Endothelial cell (in vitro differentiated cells): Measurements from ENCODE around the gene ASIC3. TPM values are rescaled to one million over a fixed set of nuclear protein-coding genes. Genes with fewer than 3 reads are reported as not detected.

Experiments used
- DNase-seq: peaks from one replicate; pipeline ENCODE4 v3.0.0; 2021; ENCODE audit warnings: low spot score
- H3K27ac Mint-ChIP-seq: one replicate; pipeline ENCODE4 v1.8.0; 2021; ENCODE audit warnings: mixed read lengths, inconsistent platforms; ENCODE audit not compliant: unreplicated experiment
- H3K27me3 Mint-ChIP-seq: one replicate; pipeline ENCODE4 v1.8.0; 2021; ENCODE audit warnings: mild to moderate bottlenecking, moderate library complexity, mixed read lengths, inconsistent platforms; ENCODE audit not compliant: unreplicated experiment
- H3K36me3 Mint-ChIP-seq: one replicate; pipeline ENCODE4 v1.8.0; 2021; ENCODE audit warnings: mild to moderate bottlenecking, low read depth, mixed read lengths, inconsistent platforms; ENCODE audit not compliant: unreplicated experiment
- H3K4me1 Mint-ChIP-seq: one replicate; pipeline ENCODE4 v1.8.0; 2021; ENCODE audit warnings: mild to moderate bottlenecking, mixed read lengths, inconsistent platforms; ENCODE audit not compliant: unreplicated experiment
- H3K4me3 Mint-ChIP-seq: one replicate; pipeline ENCODE4 v1.8.0; 2021; ENCODE audit warnings: mild to moderate bottlenecking, mixed read lengths, inconsistent platforms; ENCODE audit not compliant: unreplicated experiment
- H3K9me3 Mint-ChIP-seq: one replicate; pipeline ENCODE4 v1.8.0; 2021; ENCODE audit warnings: mixed read lengths, inconsistent platforms; ENCODE audit not compliant: unreplicated experiment
- total RNA-seq: library from RNA; stranded (reverse); fragmentation: NEBNext Ultra II Directional; extraction: Animal tissue kit (Norgen Biotek cat#: 25700); gene quantifications from one replicate; pipeline ENCODE4 v1.2.1, GENCODE V29; 2021; ENCODE audit not compliant: unreplicated experiment
- TF ChIP-seq, protein P1 (sequence below): fragments of 200-600 bp; sonication (generic); IDR thresholded peaks from one replicate; pipeline ENCODE4 v1.5.0; 2021; ENCODE audit warnings: antibody characterized with exemption; ENCODE audit not compliant: unreplicated experiment

Gene ASIC3
- total RNA-seq, 1 donor from 2014 or later = 3.4 TPM

- Mint-ChIP-seq H3K27me3 (peaks cover 25% of the 10 kb centered on the region), H3K36me3 (peaks cover 48% of the 10 kb centered on the region), H3K4me1 (peaks cover 46% of the 10 kb centered on the region), H3K27ac (peak overlapping the region; percentile 78), H3K4me3 (peak overlapping the region; percentile 69), H3K9me3 (peaks cover 6% of the 10 kb centered on the region)
- TF ChIP-seq, protein P1, sequence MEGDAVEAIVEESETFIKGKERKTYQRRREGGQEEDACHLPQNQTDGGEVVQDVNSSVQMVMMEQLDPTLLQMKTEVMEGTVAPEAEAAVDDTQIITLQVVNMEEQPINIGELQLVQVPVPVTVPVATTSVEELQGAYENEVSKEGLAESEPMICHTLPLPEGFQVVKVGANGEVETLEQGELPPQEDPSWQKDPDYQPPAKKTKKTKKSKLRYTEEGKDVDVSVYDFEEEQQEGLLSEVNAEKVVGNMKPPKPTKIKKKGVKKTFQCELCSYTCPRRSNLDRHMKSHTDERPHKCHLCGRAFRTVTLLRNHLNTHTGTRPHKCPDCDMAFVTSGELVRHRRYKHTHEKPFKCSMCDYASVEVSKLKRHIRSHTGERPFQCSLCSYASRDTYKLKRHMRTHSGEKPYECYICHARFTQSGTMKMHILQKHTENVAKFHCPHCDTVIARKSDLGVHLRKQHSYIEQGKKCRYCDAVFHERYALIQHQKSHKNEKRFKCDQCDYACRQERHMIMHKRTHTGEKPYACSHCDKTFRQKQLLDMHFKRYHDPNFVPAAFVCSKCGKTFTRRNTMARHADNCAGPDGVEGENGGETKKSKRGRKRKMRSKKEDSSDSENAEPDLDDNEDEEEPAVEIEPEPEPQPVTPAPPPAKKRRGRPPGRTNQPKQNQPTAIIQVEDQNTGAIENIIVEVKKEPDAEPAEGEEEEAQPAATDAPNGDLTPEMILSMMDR = no peak
- DNase-seq = no peak
Measured at GRCh38 chr7:151008143-151008510, 40.2 kb upstream of the ASIC3 start.

DNA sequence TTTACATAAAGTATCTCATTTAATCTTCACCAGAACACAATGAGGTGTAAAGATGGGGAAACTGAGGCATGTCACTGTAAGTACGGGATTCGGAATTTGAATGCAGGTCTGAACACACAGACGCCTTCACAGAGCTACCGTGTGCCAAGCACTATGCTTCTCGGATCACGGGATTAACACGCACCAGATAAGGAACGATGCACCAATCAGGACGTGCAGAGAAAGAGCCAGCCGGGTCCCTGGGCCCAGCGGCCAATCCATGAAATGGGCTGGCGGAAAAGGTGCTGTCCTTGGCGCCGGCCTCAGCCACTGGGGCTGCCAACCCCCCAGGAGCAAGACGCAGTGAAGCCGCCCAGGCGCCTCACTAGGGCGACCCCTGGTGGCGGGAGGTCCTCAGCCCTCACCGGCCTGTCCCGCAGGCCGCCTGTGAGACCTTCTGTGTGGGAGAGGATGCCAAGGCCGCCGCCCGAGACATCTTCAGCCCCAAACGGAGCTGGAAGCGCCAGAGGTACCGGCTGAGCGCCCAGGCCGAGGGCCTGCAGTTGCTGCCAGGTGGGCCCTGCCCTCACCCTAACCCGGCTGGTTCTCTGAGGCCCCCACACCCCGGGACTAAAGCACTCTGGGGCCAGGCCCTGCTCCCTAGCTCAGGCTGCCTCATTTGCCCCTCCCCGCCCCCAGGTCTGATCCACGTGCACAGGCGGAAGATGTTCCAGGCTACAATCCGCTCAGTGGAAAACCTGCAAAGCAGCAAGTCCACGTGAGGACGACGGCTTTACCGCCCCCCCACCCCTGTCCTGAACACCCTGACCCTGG lies 39.6 kb upstream of the ASIC3 start:
- peak; percentile 70 for DNase-seq
- Mint-ChIP-seq H3K36me3 (peaks cover 43% of the 10 kb centered on the region), H3K9me3 (peaks cover 6% of the 10 kb centered on the region), H3K27me3 (peaks cover 25% of the 10 kb centered on the region), H3K27ac (peak overlapping the region; percentile 78), H3K4me3 (peak overlapping the region; percentile 69), H3K4me1 (peaks cover 46% of the 10 kb centered on the region)
- TF ChIP-seq, protein P1 = peak; percentile 86

- no peak for DNase-seq
- TF ChIP-seq, protein P1 = no peak
- peaks cover 50% of the 10 kb centered on the region for H3K4me1 Mint-ChIP-seq
- H3K27ac Mint-ChIP-seq = no peak overlapping the region
- peaks cover 30% of the 10 kb centered on the region for H3K27me3 Mint-ChIP-seq
- no peak overlapping the region for H3K4me3 Mint-ChIP-seq
- peaks cover 45% of the 10 kb centered on the region for H3K36me3 Mint-ChIP-seq
- H3K9me3 Mint-ChIP-seq = peaks cover 6% of the 10 kb centered on the region
Measured at GRCh38 chr7:151009327-151010036, 38.8 kb upstream of the ASIC3 start.

- Mint-ChIP-seq H3K36me3 (peaks cover 43% of the 10 kb centered on the region), H3K4me1 (peaks cover 50% of the 10 kb centered on the region), H3K27ac (no peak overlapping the region), H3K4me3 (no peak overlapping the region), H3K9me3 (peaks cover 6% of the 10 kb centered on the region), H3K27me3 (peaks cover 31% of the 10 kb centered on the region)
- DNase-seq = no peak
- TF ChIP-seq, protein P1 = no peak
Measured at GRCh38 chr7:151010037-151010306, 38.4 kb upstream of the ASIC3 start.
